A673 (cell line): ENCODE measurements around the gene CLHC1. TPM values are rescaled to one million over a fixed set of nuclear protein-coding genes. Genes with fewer than 3 reads are reported as not detected.
A peak's percentile ranks its signal among the peaks of the same experiment; 100 is the strongest.
"Not testable (repeated sequence)": the region's sequence is repeated elsewhere in the genome, so short reads cannot be mapped to it uniquely, and the experiment has no call there.

Experiments used
- Bru-seq: library from RNA; stranded (reverse); fragments of 400-500 nt; gene quantifications from one replicate; lab custom pipeline; 2021; lab: Mats Ljungman, UMichigan
- BruChase-seq, 2 experiments: library from RNA; stranded (reverse); fragments of 400-500 nt; gene quantifications; one replicate each; lab custom pipeline; 2021; lab: Mats Ljungman, UMichigan
- BruUV-seq: library from RNA; stranded (reverse); fragments of 400-500 nt; replicated peaks from 2 replicates; lab custom pipeline; 2021; lab: Mats Ljungman, UMichigan
- CTCF ChIA-PET: fragments of 300-600 bp; sonication (Branson Sonifier 250); formaldehyde crosslinking; loops from one replicate; lab custom pipeline; 2022; ENCODE audit warnings: antibody characterized with exemption; lab: Charles Lee
- POLR2A ChIA-PET: fragments of 300-600 bp; sonication (Branson Sonifier 250); formaldehyde crosslinking; loops from one replicate; lab custom pipeline; 2022; ENCODE audit warnings: antibody characterized with exemption; ENCODE audit not compliant: low non-redundant PET; lab: Charles Lee
- DNase-seq: peaks from one replicate; pipeline ENCODE4 v3.0.0-alpha.2; 2015; ENCODE audit warnings: low spot score
- H3K27ac ChIP-seq: fragments of 200-600 bp; sonication (generic); 2 replicates; pipeline ENCODE4 v1.5.1; 2016; ENCODE audit warnings: mixed run types, low read depth, mild to moderate bottlenecking, mixed read lengths, antibody characterized with exemption, low read length; ENCODE audit not compliant: poor library complexity, severe bottlenecking
- H3K27me3 ChIP-seq: fragments of 200-600 bp; sonication (generic); replicated peaks from 2 replicates; pipeline ENCODE4 v1.6.1; 2017; ENCODE audit warnings: mixed run types, low read depth, mild to moderate bottlenecking, mixed read lengths, antibody characterized with exemption, low read length; ENCODE audit not compliant: insufficient read depth, poor library complexity
- H3K36me3 ChIP-seq: fragments of 200-600 bp; sonication (generic); 2 replicates; pipeline ENCODE4 v1.6.1; 2016; ENCODE audit warnings: mixed run types, mild to moderate bottlenecking, mixed read lengths, antibody characterized with exemption, low read length; ENCODE audit not compliant: insufficient read depth, poor library complexity, severe bottlenecking
- H3K4me1 ChIP-seq: fragments of 200-600 bp; sonication (generic); 2 replicates; pipeline ENCODE4 v1.6.1; 2017; ENCODE audit warnings: mixed run types, mild to moderate bottlenecking, mixed read lengths, antibody characterized with exemption, low read length; ENCODE audit not compliant: insufficient read depth, poor library complexity, severe bottlenecking
- H3K4me3 ChIP-seq: fragments of 200-600 bp; sonication (generic); 2 replicates; pipeline ENCODE4 v1.5.1; 2016; ENCODE audit warnings: low read depth, mixed run types, mild to moderate bottlenecking, mixed read lengths, low read length; ENCODE audit not compliant: poor library complexity, severe bottlenecking
- H3K9me3 ChIP-seq: fragments of 200-600 bp; sonication (generic); 2 replicates; pipeline ENCODE4 v1.6.1; 2016; ENCODE audit warnings: mixed run types, low read depth, mild to moderate bottlenecking, mixed read lengths, antibody characterized with exemption, low read length; ENCODE audit not compliant: poor library complexity, severe bottlenecking
- CTCF ChIP-seq: fragments of 300-800, 200-600 bp; sonication (generic); conservative IDR thresholded peaks from 2 replicates; pipeline ENCODE4 v1.5.1; 2017; ENCODE audit warnings: low read depth, mild to moderate bottlenecking, antibody characterized with exemption, low read length, moderate library complexity, mixed read lengths
- EZH2 ChIP-seq: fragments of 200-600 bp; sonication (generic); IDR thresholded peaks from 2 replicates; pipeline ENCODE4 v1.6.1; 2017; ENCODE audit warnings: borderline replicate concordance, low read depth, mild to moderate bottlenecking, mixed read lengths, antibody characterized with exemption, low read length; ENCODE audit not compliant: poor library complexity, severe bottlenecking
- intact Hi-C: fragments of 100-400 bp; cut with micrococcal nuclease; formaldehyde crosslinking; loops from one replicate; pipeline ENCODE4 v1.10.0; 2022; ENCODE audit not compliant: unreplicated experiment
- long read RNA-seq: library from polyadenylated mRNA; stranded (forward); transcript quantifications from one replicate; pipeline ENCODE4 v2.0.0, GENCODE V29; 2022
- total RNA-seq: library from RNA; stranded (reverse); gene quantifications from 2 replicates; pipeline ENCODE4 v1.2.3, GENCODE V29; 2021

The CLHC1 gene
- total RNA-seq: 9.1 and 10.8 TPM in 2 replicates
- Bru-seq, nascent RNA: percentile 65 among the genes with signal in this experiment
- percentile 66 among the genes with signal in this experiment for BruChase-seq, experiment 1, labeled RNA remaining after a 2-hour chase
- BruChase-seq, experiment 2, labeled RNA remaining after a 6-hour chase: percentile 67 among the genes with signal in this experiment
- long read RNA-seq, partial matches to known transcripts: 0 of 5 reads
- long read RNA-seq, other reads (novel, unspliced or antisense): 5 of 5 reads

GRCh38 chr2:55232084-55232862, at the start of gene CLHC1, which contains the start of gene RPS27A:
TSS of gene CLHC1 (minus strand) at chr2:55232293. CDS start at chr2:55222411, 9,882 bp downstream.
TSS of gene RPS27A (plus strand) at chr2:55232688. CDS start at chr2:55232825, 137 bp downstream.
- Histone ChIP-seq H3K27ac (peak within 1 kb of the TSS; percentile 98), H3K36me3 (peaks cover 39% of the 10 kb centered on the region), H3K27me3 (no peaks in the 10 kb centered on the region), H3K4me3 (peak within 1 kb of the TSS; percentile 85), H3K4me1 (peaks cover 22% of the 10 kb centered on the region), H3K9me3 (no peaks in the 10 kb centered on the region)
- TF ChIP-seq CTCF (no peak), EZH2 (no peak)
- POLR2A ChIA-PET: interaction anchor here (0.6 to 0.9 kb wide), 2 partner anchors 31 to 182 kb away, joined by 3 to 4 read pairs; partner anchors contain the start of gene RTN4
- BruUV-seq: no TSS peak
- peak; percentile 97 for DNase-seq
- CTCF ChIA-PET: interaction anchor here (1.0 kb wide), 1 partner anchor 9 kb away, joined by 3 read pairs; no protein-coding TSS in a partner anchor
- intact Hi-C loops: loop anchor here (1.0 to 2.0 kb wide), 3 partner anchors 182 to 385 kb away; partner anchors contain the start of genes CCDC88A, PPP4R3B and RTN4

GRCh38 chr2:55280851-55281546, 48.9 kb upstream of the CLHC1 start:
- POLR2A ChIA-PET: interaction anchor here (0.6 kb wide), 1 partner anchor 1136 kb away, joined by 9 read pairs; no protein-coding TSS in a partner anchor
- not testable (repeated sequence) for BruUV-seq

GRCh38 chr2:55279859-55280424, 47.8 kb upstream of the CLHC1 start:
- H3K27ac ChIP-seq, H3K4me3 ChIP-seq, H3K4me1 ChIP-seq, H3K27me3 ChIP-seq, DNase-seq, H3K36me3 ChIP-seq, BruUV-seq, CTCF ChIA-PET, H3K9me3 ChIP-seq, POLR2A ChIA-PET: not testable (repeated sequence)
- intact Hi-C loops: loop anchor here (10.0 kb wide), 2 partner anchors 135 to 235 kb away; partner anchors contain the start of genes CCDC88A and CFAP36

More at GRCh38 chr2:55280851-55281546, 48.9 kb upstream of the CLHC1 start:
- H3K36me3 ChIP-seq, H3K27ac ChIP-seq, DNase-seq, H3K4me3 ChIP-seq, CTCF ChIA-PET, H3K4me1 ChIP-seq, H3K27me3 ChIP-seq, H3K9me3 ChIP-seq: not testable (repeated sequence)
- intact Hi-C loops: loop anchor here (10.0 kb wide), 2 partner anchors 134 to 234 kb away; partner anchors contain the start of genes CCDC88A and CFAP36

- H3K27ac ChIP-seq, H3K9me3 ChIP-seq, BruUV-seq, POLR2A ChIA-PET, intact Hi-C loops, H3K4me3 ChIP-seq, H3K4me1 ChIP-seq, CTCF ChIA-PET, H3K27me3 ChIP-seq, H3K36me3 ChIP-seq, DNase-seq: not testable (repeated sequence)
Measured at GRCh38 chr2:55279214-55279835, 47.2 kb upstream of the CLHC1 start.
